HCT116 (cell line): ENCODE measurements around the gene DNMT3B.

Experiments used
- CTCF ChIP-seq, 3 experiments: fragments of 200-600 bp in 1 of 3; sonication (generic) in 1 of 3; IDR thresholded peaks in 2 of 3; conservative IDR thresholded peaks in 1 of 3; 2 replicates each; pipeline ENCODE4 v1.5.1; 2012 to 2017; ENCODE audit warnings: low read depth in 2 of 3, low read length in 2 of 3, antibody characterized with exemption in 1 of 3, borderline replicate concordance in 1 of 3, control low read depth in 1 of 3, mild to moderate bottlenecking in 1 of 3, mixed read lengths in 1 of 3, mixed run types in 1 of 3, moderate library complexity in 1 of 3; ENCODE audit not compliant: insufficient read depth in 1 of 3
- SP1 ChIP-seq: IDR thresholded peaks from 2 replicates; pipeline ENCODE4 v1.6.1; 2012; ENCODE audit warnings: low read depth

GRCh38 chr20:32847964-32848363 lies 85.8 kb downstream of the DNMT3B start:
- TF ChIP-seq CTCF (IDR thresholded peaks at IDR 0.05 in 2 of 3, conservative IDR thresholded peaks at IDR 0.05 in 1 of 3; ENCODE audit: borderline replicate concordance in 1 of 3, insufficient read depth in 1 of 3, low read depth in 2 of 3, low read length in 2 of 3) (no peak), SP1 (no peak)
